DOHH2 (cell line): ENCODE measurements around the gene BMP7.

Experiments
- H3F3A ChIP-seq: fragments of 200-600 bp; sonication (generic), shearing (Covaris generic); 2 replicates; pipeline ENCODE4 v1.6.0; 2016; ENCODE audit warnings: antibody characterized with exemption, mild to moderate bottlenecking; ENCODE audit not compliant: control insufficient read depth, insufficient read depth
- H3K27ac ChIP-seq: fragments of 200-600 bp; sonication (generic); 2 replicates; pipeline ENCODE4 v1.5.1; 2014; ENCODE audit warnings: low read depth, mild to moderate bottlenecking, low read length, moderate library complexity
- H3K27me3 ChIP-seq: fragments of 200-600 bp; sonication (generic); 2 replicates; pipeline ENCODE4 v1.6.1; 2014; ENCODE audit warnings: mild to moderate bottlenecking, low read length, mixed read lengths; ENCODE audit not compliant: control insufficient read depth
- H3K36me3 ChIP-seq: fragments of 200-600 bp; sonication (generic); 2 replicates; pipeline ENCODE4 v1.6.1; 2014; ENCODE audit warnings: mild to moderate bottlenecking, low read length, moderate library complexity, mixed read lengths; ENCODE audit not compliant: control insufficient read depth
- H3K4me1 ChIP-seq: fragments of 200-600 bp; sonication (generic); 2 replicates; pipeline ENCODE4 v1.6.1; 2014; ENCODE audit warnings: mild to moderate bottlenecking, low read length, mixed read lengths; ENCODE audit not compliant: control insufficient read depth
- H3K4me2 ChIP-seq: fragments of 200-600 bp; sonication (generic); 2 replicates; pipeline ENCODE4 v1.6.0; 2014; ENCODE audit warnings: mild to moderate bottlenecking, low read length, moderate library complexity
- H3K4me3 ChIP-seq: fragments of 200-600 bp; sonication (generic); 2 replicates; pipeline ENCODE4 v1.5.1; 2014; ENCODE audit warnings: mild to moderate bottlenecking, low read length, mixed read lengths
- H3K79me2 ChIP-seq: fragments of 200-600 bp; sonication (generic); 2 replicates; pipeline ENCODE4 v1.6.1; 2014; ENCODE audit warnings: mild to moderate bottlenecking, low read length, mixed read lengths; ENCODE audit not compliant: control insufficient read depth
- H3K9me2 ChIP-seq: fragments of 200-600 bp; sonication (generic); replicated peaks from 2 replicates; pipeline ENCODE4 v1.6.1; 2014; ENCODE audit warnings: mild to moderate bottlenecking, low read length, mixed read lengths; ENCODE audit not compliant: control insufficient read depth
- H3K9me3 ChIP-seq: fragments of 200-600 bp; sonication (generic); 2 replicates; pipeline ENCODE4 v1.6.1; 2014; ENCODE audit warnings: antibody characterized with exemption, low read length, mixed read lengths; ENCODE audit not compliant: control insufficient read depth, insufficient read depth
- H4K20me1 ChIP-seq: fragments of 200-600 bp; sonication (generic); 2 replicates; pipeline ENCODE4 v1.6.0; 2014; ENCODE audit warnings: low read depth, mild to moderate bottlenecking, antibody characterized with exemption, low read length, moderate library complexity; ENCODE audit not compliant: control insufficient read depth, insufficient read depth
- EZH2phosphoT487 ChIP-seq: fragments of 200-600 bp; sonication (generic); IDR thresholded peaks from 2 replicates; pipeline ENCODE4 v1.6.1; 2017; ENCODE audit warnings: borderline replicate concordance, mild to moderate bottlenecking, antibody characterized with exemption, low read length, moderate library complexity, mixed read lengths
- TF ChIP-seq, protein P1 (sequence below): fragments of 200-600 bp; sonication (generic); IDR thresholded peaks from one replicate; pipeline ENCODE4 v1.5.1; 2014; ENCODE audit warnings: antibody characterized with exemption, mild to moderate bottlenecking, low read depth, low read length; ENCODE audit not compliant: poor library complexity, severe bottlenecking

Gene BMP7

DNA sequence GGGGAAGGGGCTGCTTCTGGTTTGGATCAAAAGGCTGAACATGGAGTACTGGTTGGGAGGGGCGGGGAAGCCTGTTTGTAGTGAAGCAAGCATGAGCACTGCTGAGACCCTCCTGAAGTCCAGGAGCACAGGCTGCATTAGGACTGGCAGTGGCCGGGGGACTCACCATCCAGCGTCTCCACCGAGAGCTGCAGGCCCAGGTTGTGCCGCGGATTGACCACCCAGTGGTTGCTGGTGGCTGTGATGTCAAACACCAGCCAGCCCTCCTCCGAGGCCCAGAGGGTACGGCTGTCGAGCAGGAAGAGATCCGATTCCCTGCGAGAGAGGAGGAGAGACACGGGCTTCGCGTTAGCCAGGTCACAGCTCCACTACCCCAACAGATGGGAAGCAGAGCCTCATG lies 64.1 kb downstream of the BMP7 start:
- no peak overlapping the region for H3K4me3 ChIP-seq
- H3K4me2 ChIP-seq: no peak overlapping the region
- H3K27me3 ChIP-seq: no peaks in the 10 kb centered on the region
- TF ChIP-seq, protein P1, sequence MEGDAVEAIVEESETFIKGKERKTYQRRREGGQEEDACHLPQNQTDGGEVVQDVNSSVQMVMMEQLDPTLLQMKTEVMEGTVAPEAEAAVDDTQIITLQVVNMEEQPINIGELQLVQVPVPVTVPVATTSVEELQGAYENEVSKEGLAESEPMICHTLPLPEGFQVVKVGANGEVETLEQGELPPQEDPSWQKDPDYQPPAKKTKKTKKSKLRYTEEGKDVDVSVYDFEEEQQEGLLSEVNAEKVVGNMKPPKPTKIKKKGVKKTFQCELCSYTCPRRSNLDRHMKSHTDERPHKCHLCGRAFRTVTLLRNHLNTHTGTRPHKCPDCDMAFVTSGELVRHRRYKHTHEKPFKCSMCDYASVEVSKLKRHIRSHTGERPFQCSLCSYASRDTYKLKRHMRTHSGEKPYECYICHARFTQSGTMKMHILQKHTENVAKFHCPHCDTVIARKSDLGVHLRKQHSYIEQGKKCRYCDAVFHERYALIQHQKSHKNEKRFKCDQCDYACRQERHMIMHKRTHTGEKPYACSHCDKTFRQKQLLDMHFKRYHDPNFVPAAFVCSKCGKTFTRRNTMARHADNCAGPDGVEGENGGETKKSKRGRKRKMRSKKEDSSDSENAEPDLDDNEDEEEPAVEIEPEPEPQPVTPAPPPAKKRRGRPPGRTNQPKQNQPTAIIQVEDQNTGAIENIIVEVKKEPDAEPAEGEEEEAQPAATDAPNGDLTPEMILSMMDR: no peak
- no peak for TF ChIP-seq EZH2phosphoT487
- H3K79me2 ChIP-seq: peaks cover 100% of the 10 kb centered on the region
- no peaks in the 10 kb centered on the region for H3K9me2 ChIP-seq
- no peaks in the 10 kb centered on the region for H3K4me1 ChIP-seq
- H3K27ac ChIP-seq: no peak overlapping the region
- H3F3A ChIP-seq: peaks cover 51% of the 10 kb centered on the region
- H3K36me3 ChIP-seq: peaks cover 100% of the 10 kb centered on the region
- H4K20me1 ChIP-seq: peaks cover 74% of the 10 kb centered on the region
- no peaks in the 10 kb centered on the region for H3K9me3 ChIP-seq

DNA sequence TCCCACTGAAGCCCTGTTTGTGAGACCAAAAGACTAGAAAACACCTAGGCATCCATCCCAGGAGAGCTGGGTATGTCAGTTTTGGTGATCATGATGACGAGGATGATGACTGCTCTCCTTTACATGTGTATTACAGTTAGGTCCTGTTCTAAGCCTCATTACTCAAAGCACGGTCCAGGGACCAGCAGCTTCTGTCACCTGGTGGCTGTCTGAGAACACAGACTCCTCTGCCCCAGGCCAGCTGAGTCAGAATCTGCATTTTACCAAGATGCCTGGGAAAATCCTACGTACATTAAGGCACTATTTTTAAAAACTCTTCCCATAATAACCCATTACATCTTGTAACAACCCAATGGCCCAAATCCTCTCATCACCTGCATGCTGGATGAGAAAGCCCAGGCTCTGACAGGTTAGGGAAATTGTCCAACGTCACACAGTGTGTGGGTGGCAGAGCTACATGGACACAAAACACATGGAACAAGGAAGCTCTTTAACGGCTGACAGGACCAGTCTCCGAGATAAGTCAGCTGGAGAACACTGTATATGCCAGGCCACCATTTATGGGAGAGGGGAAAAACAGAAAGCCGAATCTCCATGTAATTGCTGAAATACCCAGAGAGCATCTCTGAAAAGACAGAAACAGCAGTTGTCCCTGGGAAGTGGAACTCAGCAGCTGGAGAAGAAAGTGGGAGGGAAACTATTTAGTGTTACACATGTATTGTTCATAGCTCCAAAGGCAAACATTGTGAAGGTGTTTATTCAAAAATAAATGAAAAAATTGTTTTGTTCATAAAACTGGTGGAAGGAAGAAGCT lies 65.4 kb downstream of the BMP7 start:
- H3K4me2 ChIP-seq: no peak overlapping the region
- peaks cover 46% of the 10 kb centered on the region for H3F3A ChIP-seq
- H3K27ac ChIP-seq: no peak overlapping the region

DNA sequence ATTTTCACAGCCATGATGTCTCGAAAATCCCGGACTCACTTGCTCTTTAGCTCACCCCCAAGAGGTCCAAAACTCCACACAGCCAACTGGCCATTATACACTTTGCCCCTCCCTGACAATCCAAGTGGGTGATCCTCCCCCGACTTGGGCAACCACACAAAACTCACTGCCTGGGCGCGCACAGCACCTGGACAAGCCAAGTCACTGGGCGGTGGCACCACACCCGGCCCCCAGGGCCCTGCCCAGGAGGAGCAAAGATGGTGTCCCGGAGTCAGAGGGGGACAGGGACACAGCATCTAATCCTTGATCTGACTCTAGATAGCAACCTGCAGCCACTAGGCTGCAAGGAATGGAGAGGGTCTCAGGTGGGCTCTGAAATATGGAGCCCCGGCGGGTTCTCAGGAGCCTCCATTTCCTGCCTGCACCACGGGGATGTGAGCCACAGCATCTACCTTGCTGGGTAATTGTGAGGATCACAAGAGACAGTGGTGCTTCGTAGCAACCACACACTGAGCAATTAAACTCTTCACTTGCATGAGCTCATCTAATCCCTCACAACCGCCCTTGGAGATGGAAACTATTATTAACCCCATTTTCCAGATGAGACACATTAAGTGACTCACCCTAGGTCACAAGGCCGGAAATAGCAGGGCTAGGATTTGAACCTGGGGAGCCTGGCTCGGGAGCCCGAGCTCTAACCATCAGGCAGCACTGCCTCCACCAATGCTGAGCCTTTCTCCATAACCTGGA lies 66.6 kb downstream of the BMP7 start:
- Histone ChIP-seq H3K79me2 (peaks cover 97% of the 10 kb centered on the region), H3K4me1 (no peaks in the 10 kb centered on the region), H3K27ac (no peak overlapping the region), H3K4me3 (no peak overlapping the region), H3F3A (peaks cover 37% of the 10 kb centered on the region), H3K9me2 (no peaks in the 10 kb centered on the region), H3K4me2 (no peak overlapping the region), H3K9me3 (no peaks in the 10 kb centered on the region), H3K27me3 (no peaks in the 10 kb centered on the region), H3K36me3 (peaks cover 100% of the 10 kb centered on the region), H4K20me1 (peaks cover 55% of the 10 kb centered on the region)
- TF ChIP-seq, protein P1: no peak
- no peak for TF ChIP-seq EZH2phosphoT487

More for the DNA sequence above, 65.4 kb downstream of the BMP7 start:
- Histone ChIP-seq H3K79me2 (peaks cover 97% of the 10 kb centered on the region), H3K9me2 (no peaks in the 10 kb centered on the region), H4K20me1 (peaks cover 62% of the 10 kb centered on the region), H3K9me3 (no peaks in the 10 kb centered on the region), H3K27me3 (no peaks in the 10 kb centered on the region), H3K36me3 (peaks cover 100% of the 10 kb centered on the region), H3K4me1 (no peaks in the 10 kb centered on the region), H3K4me3 (no peak overlapping the region)
- TF ChIP-seq, protein P1: no peak
- TF ChIP-seq EZH2phosphoT487: no peak
